HL-60/S4 treated with retinoic acid at 250 ng/mL for 4 days and 3 days (cell line): ENCODE data around the gene EED.
"Not testable (repeated sequence)": the region's sequence is repeated elsewhere in the genome, so short reads cannot be mapped to it uniquely, and the experiment has no call there.

Experiments
- in situ Hi-C: fragments of 300-500 bp; cut with MboI; formaldehyde crosslinking; loops from 2 replicates; pipeline ENCODE4 v1.7.0; 2022; ENCODE audit warnings: low sequenced_read_pairs

Gene EED

DNA sequence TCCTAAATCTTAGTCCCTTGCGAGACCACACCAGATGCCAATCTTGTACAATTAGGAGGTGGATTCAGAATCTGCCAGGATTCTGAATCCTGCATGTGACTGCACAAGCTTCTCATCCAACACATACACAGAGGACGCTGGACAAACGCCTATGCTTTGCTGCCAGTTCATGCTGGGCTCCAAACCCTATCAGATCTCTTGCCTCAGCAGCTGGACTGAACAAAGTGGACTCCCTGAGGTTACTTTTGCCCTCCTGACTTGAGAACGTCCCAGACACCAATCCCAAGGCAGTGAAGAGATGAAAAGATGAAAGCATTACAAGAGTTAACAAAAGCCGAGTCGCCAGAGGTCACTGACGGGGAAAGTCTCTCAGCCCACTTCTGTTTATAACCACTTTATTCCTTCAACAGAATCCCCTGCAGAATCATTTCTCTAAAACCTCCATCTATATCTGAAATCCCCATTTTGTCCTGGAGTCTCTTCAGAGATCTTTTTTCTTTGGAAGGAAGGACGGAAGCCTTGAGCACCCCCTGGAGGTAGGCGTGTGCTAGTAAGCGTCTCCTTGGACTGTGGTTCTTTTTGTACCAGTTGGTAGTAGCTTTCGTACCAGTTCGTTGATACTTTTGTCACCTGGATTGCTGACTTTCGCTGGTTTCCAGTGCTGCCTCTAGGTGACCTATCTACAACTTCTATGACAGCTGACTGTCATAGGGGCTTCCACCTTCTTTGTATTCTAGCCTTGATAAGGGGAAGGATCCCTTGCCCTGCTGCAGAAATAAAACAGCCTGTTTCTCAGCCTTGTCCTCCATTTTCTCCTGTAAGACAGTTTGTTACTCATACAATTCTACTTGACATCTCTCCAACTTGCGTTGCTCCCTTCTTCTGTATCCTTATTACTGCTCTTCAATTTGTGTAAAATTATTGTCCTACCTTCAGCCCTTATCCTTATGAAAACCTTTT lies 26.1 kb upstream of the EED start:
- in situ Hi-C loops, result no loop called here

- in situ Hi-C loops, result no loop called here
These were observed 25.0 kb upstream of the EED start for GRCh38 chr11:86219311-86220193.

DNA sequence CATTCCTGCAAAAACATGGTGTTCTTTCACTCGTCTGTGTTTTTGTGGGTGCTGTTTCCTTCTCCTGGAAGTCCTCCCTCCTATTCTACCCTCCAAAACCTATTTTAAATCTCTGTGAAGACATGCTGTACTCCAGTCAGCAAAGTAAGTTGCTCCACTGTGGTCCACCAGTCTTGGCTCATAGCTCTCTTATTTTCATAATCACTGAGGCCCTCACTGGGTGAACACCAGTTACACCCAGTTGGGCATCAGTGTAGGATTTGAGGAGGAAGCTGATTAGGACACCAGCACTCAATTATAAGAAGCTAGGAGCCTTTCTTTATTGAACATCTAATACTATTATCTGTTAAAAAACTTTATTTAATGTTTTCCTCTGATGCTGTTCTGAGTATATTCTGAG lies 23.9 kb upstream of the EED start:
- in situ Hi-C loops, result no loop called here

- in situ Hi-C loops, result no loop called here
These were observed 22.5 kb upstream of the EED start for GRCh38 chr11:86222081-86222480.

DNA sequence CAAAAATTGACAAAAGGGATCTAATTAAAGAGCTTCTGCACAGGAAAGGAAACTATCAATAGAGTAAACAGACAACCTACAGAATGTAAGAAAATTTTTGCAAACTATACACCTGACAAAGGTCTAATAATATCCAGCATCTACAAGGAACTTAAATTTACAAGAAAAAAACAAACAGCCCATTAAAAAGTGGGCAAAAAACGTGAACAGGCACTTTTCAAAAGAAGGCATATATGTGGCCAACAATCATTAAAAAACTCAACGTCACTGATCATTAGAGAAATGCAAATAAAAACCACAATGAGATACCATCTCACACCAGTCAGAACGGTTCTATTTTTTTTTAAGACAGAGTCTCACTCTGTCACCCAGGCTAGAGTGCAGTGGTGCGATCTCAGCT lies 20.0 kb upstream of the EED start:
- in situ Hi-C loops, result not testable (repeated sequence)

DNA sequence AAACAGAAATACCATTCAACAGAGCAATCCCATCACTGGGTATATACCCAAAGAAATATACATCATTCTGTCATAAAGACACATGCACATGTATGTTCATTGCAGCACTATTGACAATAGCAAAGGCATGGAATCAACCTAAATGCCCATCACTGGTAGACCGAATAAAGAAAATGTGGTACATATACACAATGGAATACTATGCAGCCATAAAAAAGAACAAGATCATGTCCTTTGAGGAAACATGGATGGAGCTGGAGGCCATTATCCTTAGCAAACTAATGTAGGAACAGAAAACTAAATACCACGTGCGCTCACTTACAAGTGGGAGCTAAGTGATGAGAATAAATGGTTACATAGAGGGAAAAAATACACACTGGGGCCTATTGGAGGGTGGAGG lies 19.2 kb upstream of the EED start:
- in situ Hi-C loops, result not testable (repeated sequence)

- in situ Hi-C loops, result no loop called here
These were observed 16.1 kb upstream of the EED start for GRCh38 chr11:86228269-86229038.

GRCh38 chr11:86229039-86229330 lies 15.6 kb upstream of the EED start:
- in situ Hi-C loops, result not testable (repeated sequence)

GRCh38 chr11:86230179-86230804 lies 14.3 kb upstream of the EED start:
- in situ Hi-C loops, result no loop called here

- in situ Hi-C loops, result no loop called here
These were observed 13.6 kb upstream of the EED start for GRCh38 chr11:86230921-86231434.

DNA sequence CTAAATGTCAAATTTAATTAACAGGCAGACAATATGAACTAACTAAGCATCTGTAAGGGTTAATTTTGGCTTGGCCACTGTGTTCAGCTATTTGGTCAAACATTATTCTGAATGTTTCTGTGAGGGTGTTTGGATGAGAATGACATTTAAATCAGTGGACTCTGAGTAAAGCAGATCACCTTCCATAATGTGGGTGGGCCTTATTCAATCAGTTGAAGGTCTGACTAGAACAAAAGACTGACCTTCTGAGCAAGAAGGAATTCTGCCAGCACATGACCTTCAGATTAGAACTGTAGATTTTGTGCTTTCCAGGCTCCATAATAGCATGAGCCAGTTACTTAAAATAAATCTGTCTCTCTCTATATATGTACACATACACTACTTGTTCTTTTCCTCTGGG lies 12.0 kb upstream of the EED start:
- in situ Hi-C loops, result no loop called here

- in situ Hi-C loops, result no loop called here
These were observed 9.6 kb upstream of the EED start for GRCh38 chr11:86234831-86235461.

DNA sequence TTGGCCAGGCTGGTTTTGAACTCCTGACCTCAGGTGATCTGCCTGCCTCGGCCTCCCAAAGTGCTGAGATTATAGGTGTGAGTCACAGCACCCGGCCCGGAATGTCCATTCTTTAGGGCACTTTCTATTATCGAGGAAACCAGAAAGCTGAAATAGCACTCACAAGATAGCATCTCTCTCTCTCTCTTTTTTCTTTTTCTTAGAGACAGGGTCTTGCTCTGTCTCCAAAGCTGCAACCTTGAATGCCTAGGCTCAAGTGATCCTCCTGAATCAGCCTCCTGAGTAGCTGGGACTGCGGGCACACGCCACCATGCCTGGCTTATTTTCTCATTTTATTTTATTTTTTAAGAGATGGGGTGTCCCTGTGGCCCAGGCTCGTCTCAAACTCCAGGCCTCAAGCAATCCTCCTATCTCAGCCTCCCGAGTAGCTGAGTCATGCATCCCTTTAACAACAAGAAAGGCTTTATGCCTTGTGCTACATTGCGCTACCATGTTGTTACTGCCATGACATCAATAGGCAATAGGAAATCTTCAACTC lies 7.2 kb upstream of the EED start:
- in situ Hi-C loops, result no loop called here

GRCh38 chr11:86240164-86240563 lies 4.4 kb upstream of the EED start:
- in situ Hi-C loops, result no loop called here

GRCh38 chr11:86241956-86242535 lies 2.5 kb upstream of the EED start:
- in situ Hi-C loops, result no loop called here

- in situ Hi-C loops, result no loop called here
These were observed 1.2 kb upstream of the EED start for GRCh38 chr11:86243396-86243795.

- in situ Hi-C loops, result no loop called here
These were observed 461 bp upstream of the EED start for GRCh38 chr11:86244063-86244521.

DNA sequence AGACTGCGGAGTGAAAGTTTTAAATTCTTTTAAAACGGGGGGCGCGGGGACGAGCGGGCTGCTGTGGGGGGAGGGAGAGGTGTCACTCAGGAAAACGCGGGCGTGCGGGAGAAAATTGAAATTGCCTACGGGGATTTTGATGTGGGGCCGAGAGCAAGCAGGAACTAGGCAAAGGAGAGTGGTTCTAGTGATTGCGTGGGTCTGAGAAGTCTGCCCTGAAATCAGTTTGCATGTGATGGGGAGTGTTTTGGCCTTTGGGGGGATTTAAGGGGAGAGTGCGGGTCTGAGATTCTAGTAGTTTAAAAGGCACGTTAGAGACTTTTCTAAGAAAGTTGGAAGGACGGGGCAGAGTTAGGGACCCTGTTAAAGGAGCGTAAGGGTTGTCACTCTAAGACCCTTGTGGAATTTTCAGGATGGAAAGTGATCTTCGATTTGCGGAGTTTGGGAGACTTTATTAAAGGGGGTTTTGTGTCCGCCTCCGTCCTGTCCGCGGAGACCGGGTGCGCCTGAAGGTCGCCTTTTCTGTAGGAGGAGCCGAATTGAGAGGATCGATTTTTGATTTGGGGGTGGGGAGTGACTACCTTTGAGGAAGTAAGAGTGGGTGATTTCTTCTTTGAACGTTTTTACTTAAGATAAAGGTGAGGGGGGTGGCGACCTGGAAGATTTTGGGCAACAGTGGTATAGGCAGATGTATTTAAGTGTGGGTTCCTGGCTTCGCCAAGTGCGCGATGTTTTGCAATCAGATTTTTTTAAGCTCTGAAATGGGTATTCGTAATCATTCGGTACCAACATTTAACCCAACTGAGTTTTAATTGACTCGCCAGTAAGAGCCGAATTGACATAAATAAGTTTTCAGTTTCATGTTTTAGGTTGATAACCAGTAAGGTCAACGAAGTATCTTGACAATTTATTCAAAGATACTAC lies 1.1 kb downstream of the EED start:
- in situ Hi-C loops, result no loop called here
